CD4-positive, alpha-beta T cell treated with Interleukin-17A for 4 hours (primary cell): ENCODE data around the gene MYO1A.

Experiments used
- DNase-seq: peaks from one replicate; pipeline ENCODE4 v3.0.0-alpha.2; 2020; ENCODE audit warnings: mixed read lengths

MYO1A gene

GRCh38 chr12:57012600-57013465, 37.1 kb downstream of the MYO1A start:
- no peak for DNase-seq

- peak; percentile 32 for DNase-seq
These were observed 38.2 kb downstream of the MYO1A start for GRCh38 chr12:57011438-57012424.

GRCh38 chr12:57010627-57011247, 39.2 kb downstream of the MYO1A start:
- DNase-seq, result no peak

- no peak for DNase-seq
These were observed 39.8 kb downstream of the MYO1A start for GRCh38 chr12:57009949-57010626.

- DNase-seq, result peak; percentile 21
These were observed 41.8 kb downstream of the MYO1A start for GRCh38 chr12:57008178-57008577.

GRCh38 chr12:57006809-57007475, 43.0 kb downstream of the MYO1A start:
- peak; percentile 56 for DNase-seq

- peak; percentile 74 for DNase-seq
These were observed 43.7 kb downstream of the MYO1A start, which contains the start of gene ZBTB39 for GRCh38 chr12:57005980-57006808. Gene ZBTB39 (minus strand): TSS chr12:57006546. CDS start chr12:57004917, 1,629 bp downstream.

- no peak for DNase-seq
These were observed 45.3 kb downstream of the MYO1A start for GRCh38 chr12:57004651-57005050.

GRCh38 chr12:57003395-57003794, 46.5 kb downstream of the MYO1A start:
- DNase-seq, result no peak

GRCh38 chr12:57001448-57001906, 48.5 kb downstream of the MYO1A start:
- peak; percentile 84 for DNase-seq

GRCh38 chr12:57000393-57000792, 49.5 kb downstream of the MYO1A start:
- no peak for DNase-seq

- no peak for DNase-seq
These were observed 50.5 kb downstream of the MYO1A start for GRCh38 chr12:56999456-56999855.

GRCh38 chr12:56998981-56999380, 50.9 kb downstream of the MYO1A start:
- no peak for DNase-seq

- DNase-seq, result no peak
These were observed 51.6 kb downstream of the MYO1A start for GRCh38 chr12:56998316-56998715.

GRCh38 chr12:56996793-56997545, 53.0 kb downstream of the MYO1A start:
- no peak for DNase-seq

- DNase-seq, result no peak
These were observed 53.9 kb downstream of the MYO1A start for GRCh38 chr12:56995930-56996496.

GRCh38 chr12:56995201-56995929, 54.6 kb downstream of the MYO1A start:
- no peak for DNase-seq

- DNase-seq, result no peak
These were observed 55.6 kb downstream of the MYO1A start for GRCh38 chr12:56994231-56994746.

GRCh38 chr12:56993346-56993745, 56.6 kb downstream of the MYO1A start:
- no peak for DNase-seq
